HFF-Myc (cell line): Measurements from ENCODE around the gene WDR74.

ENCODE experiments used
- DNase-seq: peaks from one replicate; pipeline ENCODE4 v3.0.0-alpha.2; 2011; ENCODE audit warnings: low read depth; ENCODE audit errors: extremely low read depth
- H3K4me3 ChIP-seq: replicated peaks from 2 replicates; pipeline ENCODE4 v1.5.1; 2011; ENCODE audit warnings: low read depth, mild to moderate bottlenecking, control low read depth, low read length
- CTCF ChIP-seq: IDR thresholded peaks from 2 replicates; pipeline ENCODE4 v1.5.1; 2012; ENCODE audit warnings: mild to moderate bottlenecking, low read depth, low read length, control low read depth; ENCODE audit errors: missing control alignments

WDR74 gene

GRCh38 chr11:62791501-62792201, 47.7 kb downstream of the WDR74 start, which contains the start of gene TMEM223:
Gene TMEM223 (minus strand): TSS chr11:62792006. CDS start chr11:62791994, 12 bp downstream.
- H3K4me3 ChIP-seq: peak within 1 kb of the TSS; percentile 88
- no peak for DNase-seq
- no peak for TF ChIP-seq CTCF

- TF ChIP-seq CTCF: no peak
- no peak for DNase-seq
- no peak overlapping the region for H3K4me3 ChIP-seq
These were observed 49.8 kb downstream of the WDR74 start for GRCh38 chr11:62789576-62789975.

DNA sequence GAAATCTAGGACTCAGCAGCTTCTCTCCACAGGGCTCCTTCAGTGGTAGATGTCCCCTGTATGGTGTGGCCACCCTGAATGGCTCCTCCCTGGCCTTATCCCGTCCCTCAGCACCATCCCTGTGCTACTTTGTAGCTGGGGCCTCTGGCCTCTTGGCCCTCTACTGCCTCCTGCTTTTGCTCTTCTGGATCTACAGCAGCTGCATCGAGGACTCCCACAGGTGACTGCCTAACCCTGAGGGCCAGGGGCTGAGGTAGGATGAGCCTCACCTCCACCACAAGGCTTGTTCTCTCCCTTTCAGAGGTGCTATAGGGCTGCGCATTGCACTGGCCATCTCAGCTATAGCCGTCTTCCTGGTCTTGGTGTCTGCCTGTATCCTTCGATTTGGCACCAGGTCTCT, 50.4 kb downstream of the WDR74 start:
- TF ChIP-seq CTCF: no peak
- H3K4me3 ChIP-seq: no peak overlapping the region
- DNase-seq: no peak

DNA sequence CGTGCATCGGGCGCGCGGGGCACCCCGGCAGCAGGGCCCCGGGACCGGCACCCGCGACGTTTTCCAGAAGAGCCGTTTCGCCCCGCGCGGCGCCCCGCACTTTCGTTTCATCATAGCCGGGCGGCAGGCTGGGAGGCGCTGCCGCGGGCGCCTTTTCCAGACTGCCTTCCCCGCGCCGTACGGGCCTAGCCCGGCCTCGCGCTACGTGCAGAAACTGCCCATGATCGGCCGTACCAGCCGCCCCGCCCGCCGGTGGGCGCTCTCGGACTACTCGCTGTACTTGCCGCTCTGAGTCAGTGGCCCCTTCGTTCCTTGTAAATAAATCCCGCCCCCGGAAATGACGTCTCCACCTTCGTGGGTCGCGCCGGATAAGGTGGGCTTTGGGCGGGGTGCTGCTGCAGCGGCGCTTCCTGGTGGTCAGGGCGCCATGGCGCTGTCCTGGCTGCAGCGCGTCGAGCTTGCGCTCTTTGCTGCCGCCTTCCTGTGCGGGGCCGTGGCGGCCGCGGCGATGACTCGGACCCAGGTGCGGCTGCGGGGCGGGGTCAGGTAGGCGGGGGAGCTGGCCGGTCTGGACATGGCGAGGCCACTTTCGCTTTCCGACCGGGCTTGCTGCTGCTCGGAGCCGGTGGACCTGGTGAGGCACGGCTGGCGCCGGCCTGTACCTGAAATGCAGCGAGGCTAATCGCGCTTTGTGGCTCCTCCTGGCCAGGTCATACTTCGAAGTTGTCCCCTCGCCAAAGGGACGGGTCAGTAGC, 52.2 kb downstream of the WDR74 start, which contains the start of gene TMEM179B:
Gene TMEM179B, plus strand, starts transcription at position 398 of the 755 bp plus-strand sequence. Its CDS starts 30 bp downstream, at position 428.
- peak; percentile 94 for DNase-seq
- H3K4me3 ChIP-seq: peak within 1 kb of the TSS; percentile 84
- peak; percentile 72 for TF ChIP-seq CTCF

GRCh38 chr11:62786318-62787004, 52.9 kb downstream of the WDR74 start:
- peak; percentile 98 for TF ChIP-seq CTCF
- no peak for DNase-seq
- H3K4me3 ChIP-seq: peak overlapping the region; percentile 84
